ENCODE data around the gene NTNG2.

The NTNG2 gene

DNA sequence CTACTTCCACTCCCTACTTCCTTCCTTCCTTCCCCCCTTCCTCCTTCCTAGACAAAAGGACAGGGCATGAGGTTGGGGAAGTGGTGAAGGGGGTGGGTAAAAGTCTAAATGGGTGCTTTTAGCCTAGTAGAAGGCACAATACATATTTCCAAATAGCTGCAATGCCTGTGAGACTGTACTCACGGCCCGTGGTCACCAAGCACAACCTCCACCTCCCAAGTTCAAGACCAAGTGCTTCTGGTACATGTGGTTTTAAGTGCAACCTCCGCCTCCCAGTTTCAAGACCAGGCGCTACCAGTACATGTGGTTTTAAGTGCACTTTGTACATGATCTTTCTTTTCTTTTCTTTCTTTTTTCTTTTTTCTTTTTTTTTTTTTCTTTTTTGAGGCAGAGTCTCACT lies 14.5 kb upstream of the NTNG2 start:
- Mint-ChIP-seq H3K4me1 (no peaks in the 10 kb centered on the region), H3K9me3 (no peaks in the 10 kb centered on the region), H3K36me3 (ENCODE audit: low read depth) (no peaks in the 10 kb centered on the region), H3K27ac (no peak overlapping the region), H3K27me3 (ENCODE audit: low read depth) (peaks cover 87% of the 10 kb centered on the region), H3K4me3 (no peak overlapping the region)
- TF ChIP-seq, protein P1, sequence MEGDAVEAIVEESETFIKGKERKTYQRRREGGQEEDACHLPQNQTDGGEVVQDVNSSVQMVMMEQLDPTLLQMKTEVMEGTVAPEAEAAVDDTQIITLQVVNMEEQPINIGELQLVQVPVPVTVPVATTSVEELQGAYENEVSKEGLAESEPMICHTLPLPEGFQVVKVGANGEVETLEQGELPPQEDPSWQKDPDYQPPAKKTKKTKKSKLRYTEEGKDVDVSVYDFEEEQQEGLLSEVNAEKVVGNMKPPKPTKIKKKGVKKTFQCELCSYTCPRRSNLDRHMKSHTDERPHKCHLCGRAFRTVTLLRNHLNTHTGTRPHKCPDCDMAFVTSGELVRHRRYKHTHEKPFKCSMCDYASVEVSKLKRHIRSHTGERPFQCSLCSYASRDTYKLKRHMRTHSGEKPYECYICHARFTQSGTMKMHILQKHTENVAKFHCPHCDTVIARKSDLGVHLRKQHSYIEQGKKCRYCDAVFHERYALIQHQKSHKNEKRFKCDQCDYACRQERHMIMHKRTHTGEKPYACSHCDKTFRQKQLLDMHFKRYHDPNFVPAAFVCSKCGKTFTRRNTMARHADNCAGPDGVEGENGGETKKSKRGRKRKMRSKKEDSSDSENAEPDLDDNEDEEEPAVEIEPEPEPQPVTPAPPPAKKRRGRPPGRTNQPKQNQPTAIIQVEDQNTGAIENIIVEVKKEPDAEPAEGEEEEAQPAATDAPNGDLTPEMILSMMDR (IDR thresholded peaks at IDR 0.05; ENCODE audit: unreplicated experiment in 3 of 3), result no peak

DNA sequence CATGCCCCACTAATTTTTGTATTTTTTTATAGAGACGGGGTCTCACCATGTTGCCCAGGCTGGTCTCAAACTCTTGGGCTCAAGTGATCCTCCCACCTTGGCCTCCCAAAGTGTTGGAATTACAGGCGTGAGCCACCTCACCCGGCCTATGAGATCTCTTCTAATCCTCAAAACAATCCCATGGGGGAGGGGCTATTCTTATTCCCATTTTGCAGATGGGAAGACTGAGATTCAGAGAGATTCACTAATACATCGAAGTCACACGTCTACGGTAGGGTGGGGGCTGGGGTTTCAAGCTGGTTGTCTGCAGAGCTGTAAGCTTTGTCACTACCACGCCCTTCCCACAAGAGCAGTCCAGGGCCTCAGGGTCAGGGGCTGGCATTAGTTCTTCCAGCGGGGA lies 14.0 kb upstream of the NTNG2 start:
- H3K27me3 Mint-ChIP-seq (ENCODE audit: low read depth), result peaks cover 87% of the 10 kb centered on the region
- H3K27ac Mint-ChIP-seq, result no peak overlapping the region
- TF ChIP-seq, protein P1 (IDR thresholded peaks at IDR 0.05; ENCODE audit: unreplicated experiment in 3 of 3), result no peak
- no peak overlapping the region for H3K4me3 Mint-ChIP-seq
- H3K9me3 Mint-ChIP-seq, result no peaks in the 10 kb centered on the region
- H3K4me1 Mint-ChIP-seq, result no peaks in the 10 kb centered on the region
- no peaks in the 10 kb centered on the region for H3K36me3 Mint-ChIP-seq (ENCODE audit: low read depth)

DNA sequence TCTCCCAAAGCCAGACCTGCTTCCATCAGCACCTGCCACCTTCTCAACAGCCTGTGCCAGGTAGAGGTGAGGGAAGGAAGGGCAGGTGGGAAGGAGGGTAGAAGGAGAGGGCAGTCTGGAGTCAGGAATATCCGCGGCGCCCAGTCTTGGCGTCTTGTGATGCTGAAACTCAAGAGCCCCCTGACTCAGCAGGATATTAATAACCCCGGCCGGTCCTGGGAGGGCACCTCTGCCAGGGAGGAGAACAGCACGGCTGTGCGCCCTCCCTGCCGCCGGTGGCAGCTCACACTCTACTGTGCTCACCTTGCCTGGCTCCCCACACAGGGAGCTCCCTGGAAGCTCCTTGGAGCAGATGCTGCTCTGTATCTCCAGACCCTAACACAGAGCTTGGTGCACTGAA lies 11.6 kb upstream of the NTNG2 start:
- H3K27ac Mint-ChIP-seq, result no peak overlapping the region
- H3K9me3 Mint-ChIP-seq, result no peaks in the 10 kb centered on the region
- peaks cover 78% of the 10 kb centered on the region for H3K27me3 Mint-ChIP-seq (ENCODE audit: low read depth)
- H3K4me1 Mint-ChIP-seq, result peaks cover 12% of the 10 kb centered on the region
- TF ChIP-seq, protein P1 (IDR thresholded peaks at IDR 0.05; ENCODE audit: unreplicated experiment in 3 of 3), result no peak
- H3K36me3 Mint-ChIP-seq (ENCODE audit: low read depth), result no peaks in the 10 kb centered on the region
- H3K4me3 Mint-ChIP-seq, result no peak overlapping the region

DNA sequence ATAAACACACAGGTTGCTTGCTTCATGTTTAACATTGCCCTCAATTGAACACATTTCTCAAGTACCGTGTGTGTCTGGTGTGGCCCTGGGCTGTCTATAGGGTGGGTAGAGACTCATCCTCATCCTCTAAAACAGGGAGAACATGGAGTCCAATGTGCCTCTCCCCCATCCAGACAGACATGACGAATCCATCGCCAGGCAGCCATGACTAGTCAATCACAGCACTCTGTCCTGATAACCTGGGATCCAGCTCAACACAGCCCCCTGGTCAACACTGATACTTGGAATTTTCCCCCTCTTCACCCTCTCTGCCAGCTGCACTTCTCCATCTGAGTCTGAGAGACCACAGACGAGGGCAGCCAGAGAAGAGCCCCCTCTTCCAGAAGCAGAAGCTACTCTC lies 10.7 kb upstream of the NTNG2 start:
- H3K36me3 Mint-ChIP-seq (ENCODE audit: low read depth), result no peaks in the 10 kb centered on the region
- peaks cover 12% of the 10 kb centered on the region for H3K4me1 Mint-ChIP-seq
- H3K27me3 Mint-ChIP-seq (ENCODE audit: low read depth), result peaks cover 78% of the 10 kb centered on the region
- TF ChIP-seq, protein P1 (IDR thresholded peaks at IDR 0.05; ENCODE audit: unreplicated experiment in 3 of 3), result no peak
- H3K27ac Mint-ChIP-seq, result no peak overlapping the region
- no peaks in the 10 kb centered on the region for H3K9me3 Mint-ChIP-seq
- H3K4me3 Mint-ChIP-seq, result no peak overlapping the region

DNA sequence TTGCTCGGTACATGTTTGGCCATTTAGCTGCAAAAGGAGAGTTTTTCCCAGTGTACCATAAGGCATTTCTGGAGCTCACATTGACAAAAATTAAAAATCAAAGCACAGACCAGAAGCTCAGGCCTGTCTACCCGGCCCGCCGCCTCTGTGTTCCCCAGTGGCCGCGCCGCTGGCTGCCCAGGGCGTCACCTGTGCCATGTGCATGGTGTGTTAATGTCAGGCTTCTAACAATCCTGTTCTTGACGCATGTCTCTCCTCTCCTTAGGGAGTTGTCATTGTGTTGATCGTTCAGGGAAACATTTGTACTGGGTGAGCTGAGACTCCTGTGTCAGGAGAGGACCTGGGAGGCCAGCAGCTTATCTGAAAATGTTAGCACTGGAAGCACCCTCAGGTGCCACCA lies 9.6 kb upstream of the NTNG2 start:
- TF ChIP-seq, protein P1 (IDR thresholded peaks at IDR 0.05; ENCODE audit: unreplicated experiment in 3 of 3), result no peak
- Mint-ChIP-seq H3K36me3 (ENCODE audit: low read depth) (no peaks in the 10 kb centered on the region), H3K27ac (no peak overlapping the region), H3K4me3 (no peak overlapping the region), H3K9me3 (no peaks in the 10 kb centered on the region), H3K4me1 (peaks cover 12% of the 10 kb centered on the region), H3K27me3 (ENCODE audit: low read depth) (peaks cover 80% of the 10 kb centered on the region)

DNA sequence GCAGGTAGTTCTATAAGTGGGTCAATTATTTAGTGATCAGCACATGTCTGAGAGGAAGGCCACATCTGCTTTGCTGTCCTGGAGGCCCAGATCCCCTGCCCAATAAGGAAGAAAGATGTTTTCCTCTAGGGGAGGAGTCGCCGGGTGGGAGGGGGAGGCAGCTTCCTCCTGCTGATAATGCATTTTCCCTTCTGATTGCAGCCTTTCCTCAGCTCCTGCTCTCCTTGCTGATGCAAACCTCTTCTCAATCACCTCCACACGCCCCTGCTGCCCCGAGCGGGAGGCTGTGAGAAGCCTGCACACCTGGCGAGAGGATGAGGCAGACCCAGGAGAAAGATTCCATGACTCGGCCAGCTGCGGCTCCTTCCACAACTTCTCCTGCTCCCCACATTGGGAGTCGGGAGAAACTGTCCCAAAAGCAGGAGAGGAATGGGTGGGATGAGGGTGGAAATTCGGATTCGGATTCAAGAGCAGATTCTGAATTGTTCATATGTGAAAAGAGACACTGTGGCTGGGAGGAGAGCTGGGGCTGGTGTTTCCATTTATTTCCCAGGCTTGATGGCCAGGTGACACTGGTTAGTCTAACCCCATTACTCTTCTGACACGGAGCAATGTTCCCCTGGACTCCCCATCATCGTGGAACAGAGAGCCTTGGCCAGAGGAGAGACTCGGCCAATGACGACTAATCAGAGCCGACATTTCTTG lies 6.8 kb upstream of the NTNG2 start:
- Mint-ChIP-seq H3K9me3 (no peaks in the 10 kb centered on the region), H3K36me3 (ENCODE audit: low read depth) (no peaks in the 10 kb centered on the region), H3K27ac (no peak overlapping the region), H3K4me3 (no peak overlapping the region), H3K27me3 (ENCODE audit: low read depth) (peaks cover 84% of the 10 kb centered on the region), H3K4me1 (peaks cover 16% of the 10 kb centered on the region)
- TF ChIP-seq, protein P1 (IDR thresholded peaks at IDR 0.05; ENCODE audit: unreplicated experiment in 3 of 3), result no peak

All from nephron (organoid).